CD14-positive monocyte (primary cell): Measurements from ENCODE around the gene GREM2. TPM values are rescaled to one million over a fixed set of nuclear protein-coding genes. Genes with fewer than 3 reads are reported as not detected.

Experiments used
- DNase-seq, 3 donors: peaks; one replicate each; pipeline ENCODE4 v3.0.0-alpha.2; 2011 to 2022
- H2AFZ ChIP-seq: 2 replicates; pipeline ENCODE4 v1.6.0; 2012; ENCODE audit warnings: mild to moderate bottlenecking, low read depth, low read length, inconsistent platforms; ENCODE audit not compliant: insufficient read depth, poor library complexity, severe bottlenecking
- H3K27ac ChIP-seq, 2 donors: 1 replicate in 1 of 2; 2 replicates in 1 of 2; pipeline ENCODE4 v1.5.1; 2012 to 2013; ENCODE audit warnings: low read length in 2 of 2, control low read depth in 1 of 2, inconsistent platforms in 1 of 2, low read depth in 1 of 2, mild to moderate bottlenecking in 1 of 2
- H3K27me3 ChIP-seq, 2 donors: one replicate each; pipeline versions ENCODE4 v1.6.0 to v1.6.1; 2011 to 2013; ENCODE audit warnings: low read length in 2 of 2; ENCODE audit not compliant: control insufficient read depth in 2 of 2, insufficient read depth in 2 of 2
- H3K36me3 ChIP-seq, 2 donors: replicated peaks in 1 of 2; 1 replicate in 1 of 2; 2 replicates in 1 of 2; pipeline versions ENCODE4 v1.5.1 to v1.6.1; 2012 to 2013; ENCODE audit warnings: low read length in 2 of 2, control low read depth in 1 of 2, inconsistent platforms in 1 of 2, mild to moderate bottlenecking in 1 of 2; ENCODE audit not compliant: insufficient read depth in 2 of 2, control insufficient read depth in 1 of 2
- H3K4me1 ChIP-seq, 2 donors: 1 replicate in 1 of 2; 2 replicates in 1 of 2; pipeline versions ENCODE4 v1.5.1 to v1.6.1; 2012 to 2013; ENCODE audit warnings: low read length in 2 of 2, control low read depth in 1 of 2, inconsistent platforms in 1 of 2, mild to moderate bottlenecking in 1 of 2, moderate library complexity in 1 of 2; ENCODE audit not compliant: insufficient read depth in 2 of 2, control insufficient read depth in 1 of 2
- H3K4me2 ChIP-seq: replicated peaks from 2 replicates; pipeline ENCODE3; 2012; ENCODE audit warnings: low read length, moderate library complexity, mild to moderate bottlenecking; ENCODE audit not compliant: poor library complexity, severe bottlenecking; ENCODE audit errors: extremely low read depth
- H3K4me3 ChIP-seq, 3 experiments: fragments of 200-600 bp in 1 of 3; sonication (generic) in 1 of 3; replicated peaks in 1 of 3; 1 replicate in 2 of 3; 2 replicates in 1 of 3; pipeline ENCODE4 v1.5.1; 2011 to 2013; ENCODE audit warnings: low read length in 3 of 3, mild to moderate bottlenecking in 3 of 3, control low read depth in 2 of 3, low read depth in 2 of 3, inconsistent platforms in 1 of 3, moderate library complexity in 1 of 3
- H3K79me2 ChIP-seq: 2 replicates; pipeline ENCODE4 v1.6.0; 2012; ENCODE audit warnings: mild to moderate bottlenecking, control low read depth, inconsistent platforms, low read length, moderate library complexity; ENCODE audit not compliant: insufficient read depth
- H3K9ac ChIP-seq: 2 replicates; pipeline ENCODE4 v1.6.0; 2017; ENCODE audit warnings: low read length, mild to moderate bottlenecking; ENCODE audit not compliant: insufficient read depth, poor library complexity, severe bottlenecking
- H3K9me3 ChIP-seq, 2 donors: replicated peaks in 1 of 2; 1 replicate in 1 of 2; 2 replicates in 1 of 2; pipeline versions ENCODE4 v1.5.1 to v1.6.1; 2012 to 2013; ENCODE audit warnings: low read length in 2 of 2, control low read depth in 1 of 2; ENCODE audit not compliant: control insufficient read depth in 1 of 2, insufficient read depth in 1 of 2
- H4K20me1 ChIP-seq: 2 replicates; pipeline ENCODE4 v1.6.0; 2012; ENCODE audit warnings: mild to moderate bottlenecking, low read length, control low read depth, moderate library complexity; ENCODE audit not compliant: insufficient read depth
- H3K27ac Mint-ChIP-seq, 7 donors: one replicate each; pipeline ENCODE4 v1.8.0; 2020; ENCODE audit warnings: mild to moderate bottlenecking in 7 of 7, mixed read lengths in 7 of 7, moderate library complexity in 6 of 7, inconsistent platforms in 2 of 7
- H3K27me3 Mint-ChIP-seq, 3 donors: one replicate each; pipeline ENCODE4 v1.8.0; 2021 to 2022; ENCODE audit warnings: low read depth in 3 of 3, mild to moderate bottlenecking in 3 of 3, mixed read lengths in 3 of 3, moderate library complexity in 3 of 3, inconsistent platforms in 1 of 3
- H3K36me3 Mint-ChIP-seq, 2 donors: one replicate each; pipeline ENCODE4 v1.8.0; 2020; ENCODE audit warnings: mixed read lengths in 2 of 2, inconsistent platforms in 1 of 2, mild to moderate bottlenecking in 1 of 2
- H3K4me1 Mint-ChIP-seq: one replicate; pipeline ENCODE4 v1.8.0; 2020; ENCODE audit warnings: mild to moderate bottlenecking, mixed read lengths
- H3K4me3 Mint-ChIP-seq, 2 donors: one replicate each; pipeline ENCODE4 v1.8.0; 2020; ENCODE audit warnings: mild to moderate bottlenecking in 2 of 2, mixed read lengths in 2 of 2, moderate library complexity in 1 of 2
- H3K9me3 Mint-ChIP-seq, 7 donors: one replicate each; pipeline ENCODE4 v1.8.0; 2020 to 2022; ENCODE audit warnings: mixed read lengths in 7 of 7, mild to moderate bottlenecking in 6 of 7, moderate library complexity in 6 of 7, inconsistent platforms in 2 of 7
- CTCF ChIP-seq: fragments of 200-600 bp; IDR thresholded peaks from one replicate; pipeline ENCODE4 v1.8.0; 2022; ENCODE audit warnings: antibody characterized with exemption, mild to moderate bottlenecking
- WGBS: methylation state at CpG from one replicate; pipeline ENCODE4 v1.1.5; 2013; ENCODE audit warnings: missing lambda C conversion rate; ENCODE audit not compliant: insufficient coverage; 5-methylcytosine and 5-hydroxymethylcytosine counted together
- intact Hi-C, 2 donors: fragments of 100-400 bp; cut with micrococcal nuclease; formaldehyde crosslinking; loops; one replicate each; pipeline versions ENCODE4 v1.15.0 to v1.15.1; 2023
- polyA plus RNA-seq, 3 donors: library from polyadenylated mRNA; depleted of rRNA in 1 of 3; unstranded in 2 of 3; stranded (reverse) in 1 of 3; fragments of 300-500 nt in 2 of 3; fragments of >200 nt in 1 of 3; fragmentation: Illumina TruSeq in 2 of 3; gene quantifications; 1 replicate in 2 of 3; 2 replicates in 1 of 3; pipeline ENCODE4 v1.2.3, GENCODE V29; 2012 to 2021

GREM2 gene
- polyA plus RNA-seq, 3 donors: not detected

GRCh38 chr1:240462766-240463395 lies 149.1 kb downstream of the GREM2 start:
- DNase-seq: no peak
- Histone ChIP-seq H3K79me2 (no peaks in the 10 kb centered on the region), H3K36me3 (no peaks in the 10 kb centered on the region), H3K9me3 (no peaks in the 10 kb centered on the region), H3K27me3 (no peaks in the 10 kb centered on the region), H3K4me1 (no peaks in the 10 kb centered on the region), H2AFZ (no peak overlapping the region), H3K4me3 (no peak overlapping the region), H3K27ac (no peak overlapping the region), H4K20me1 (no peaks in the 10 kb centered on the region), H3K9ac (no peak overlapping the region), H3K4me2 (no peak overlapping the region)
- peaks cover 0 to under 1% (median 0%) of the 10 kb centered on the region in 3 donors for H3K27me3 Mint-ChIP-seq
- no peaks in the 10 kb centered on the region for H3K9me3 Mint-ChIP-seq
- no peak overlapping the region for H3K27ac Mint-ChIP-seq
- intact Hi-C loops: no loop called here
- H3K4me1 Mint-ChIP-seq: no peaks in the 10 kb centered on the region
- no peak for TF ChIP-seq CTCF
- no peaks in the 10 kb centered on the region for H3K36me3 Mint-ChIP-seq
- H3K4me3 Mint-ChIP-seq: no peak overlapping the region
- whole genome bisulfite sequencing: 86% methylated on average over 7 of the region's 7 CpGs

GRCh38 chr1:240462277-240462676 lies 149.7 kb downstream of the GREM2 start:
- Histone ChIP-seq H3K9ac (no peak overlapping the region), H3K27ac (no peak overlapping the region), H3K36me3 (no peaks in the 10 kb centered on the region), H4K20me1 (no peaks in the 10 kb centered on the region), H3K27me3 (no peaks in the 10 kb centered on the region), H3K4me3 (no peak overlapping the region), H3K79me2 (no peaks in the 10 kb centered on the region), H3K4me2 (no peak overlapping the region), H3K9me3 (no peaks in the 10 kb centered on the region), H3K4me1 (no peaks in the 10 kb centered on the region), H2AFZ (no peak overlapping the region)
- no peak for TF ChIP-seq CTCF
- intact Hi-C loops: no loop called here
- H3K27ac Mint-ChIP-seq: no peak overlapping the region
- H3K27me3 Mint-ChIP-seq: peaks cover 0 to 1% (median 0%) of the 10 kb centered on the region in 3 donors
- no peaks in the 10 kb centered on the region for H3K9me3 Mint-ChIP-seq
- H3K4me1 Mint-ChIP-seq: no peaks in the 10 kb centered on the region
- H3K36me3 Mint-ChIP-seq: no peaks in the 10 kb centered on the region
- no peak overlapping the region for H3K4me3 Mint-ChIP-seq
- DNase-seq: no peak
- WGBS: 100% methylated on average over 1 of the region's 3 CpGs
